C1 segment of cervical spinal cord (tissue), 14 donors: ENCODE measurements around the gene MRPL14.
"Not testable (repeated sequence)": the region's sequence is repeated elsewhere in the genome, so short reads cannot be mapped to it uniquely, and the experiment has no call there.

ENCODE experiments used
- DNase-seq, 14 donors: peaks; one replicate each; lab custom pipeline; 2025; lab: John Stamatoyannopoulos, UW

The MRPL14 gene

DNA sequence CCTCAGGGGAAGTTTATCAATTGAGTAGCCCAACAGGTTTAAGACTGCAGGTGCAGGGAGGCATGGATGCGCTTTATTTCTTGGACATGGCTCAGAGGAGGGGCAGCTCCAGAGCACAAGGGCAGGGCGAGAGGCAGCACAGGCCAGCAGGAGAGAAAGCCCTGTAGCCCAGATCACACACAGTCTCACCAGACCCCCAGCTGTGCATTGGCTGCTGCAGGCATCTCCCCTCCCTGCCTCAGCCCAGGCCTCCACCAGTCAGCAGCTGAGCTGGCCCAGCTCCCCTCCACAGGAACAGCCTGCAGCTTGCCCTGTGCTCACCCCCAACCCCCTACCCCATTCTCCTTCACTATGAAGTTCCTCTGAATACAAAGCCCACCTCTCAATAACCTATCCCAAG is 24.7 kb downstream of the MRPL14 start:
- DNase-seq, result no peak

DNA sequence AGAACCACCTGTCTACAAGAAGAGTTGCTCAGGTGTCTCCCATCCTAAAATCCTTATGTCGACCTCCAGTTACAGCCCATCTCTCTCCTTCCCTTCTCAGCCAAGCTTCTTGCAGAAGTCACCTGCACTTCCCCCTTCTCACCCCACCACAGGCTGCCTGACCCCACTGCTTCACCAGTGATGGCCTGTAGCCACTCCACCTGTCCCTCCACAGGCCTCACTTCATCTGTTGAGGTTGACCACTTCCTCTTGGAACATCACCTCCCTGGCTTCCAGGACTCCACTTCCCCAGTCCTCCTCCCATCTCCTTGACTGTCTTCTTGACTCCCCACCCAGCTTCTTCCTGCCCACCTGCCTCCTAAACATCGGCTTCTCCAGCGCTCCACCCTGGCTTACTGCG is 25.4 kb downstream of the MRPL14 start:
- DNase-seq, result no peak

DNA sequence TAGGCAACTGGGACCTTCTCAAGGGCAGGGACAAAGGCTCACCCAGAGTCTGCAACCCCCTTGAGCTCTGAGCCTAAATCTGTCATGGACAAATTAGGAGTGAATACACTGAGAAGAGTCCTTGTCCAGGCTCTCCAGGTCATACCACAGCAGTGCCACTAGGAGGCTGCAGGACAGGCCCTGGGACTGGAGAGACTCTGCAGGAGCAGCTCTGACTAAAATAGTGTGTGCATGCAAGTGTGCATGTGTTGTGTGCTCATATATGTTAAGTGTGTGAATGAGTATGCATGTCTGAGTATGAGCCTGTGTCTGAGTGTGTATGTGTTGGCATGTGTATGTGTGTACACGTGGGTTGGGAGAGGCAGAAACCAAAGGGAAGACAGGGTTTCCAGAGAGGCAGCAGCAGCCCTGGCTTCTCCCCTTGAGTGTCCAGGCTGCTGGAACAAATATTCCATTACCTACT is 27.1 kb downstream of the MRPL14 start:
- DNase-seq, result no peak

GRCh38 chr6:44099192-44099591 is 28.1 kb downstream of the MRPL14 start:
- no peak for DNase-seq

GRCh38 chr6:44097782-44098317 is 29.4 kb downstream of the MRPL14 start:
- no peak for DNase-seq

GRCh38 chr6:44096612-44097011 is 30.6 kb downstream of the MRPL14 start:
- peak in 12 of 14 donors; percentile 4 to 56 (median 24) for DNase-seq

GRCh38 chr6:44095243-44095623 is 32.0 kb downstream of the MRPL14 start:
- not testable (repeated sequence) for DNase-seq

DNA sequence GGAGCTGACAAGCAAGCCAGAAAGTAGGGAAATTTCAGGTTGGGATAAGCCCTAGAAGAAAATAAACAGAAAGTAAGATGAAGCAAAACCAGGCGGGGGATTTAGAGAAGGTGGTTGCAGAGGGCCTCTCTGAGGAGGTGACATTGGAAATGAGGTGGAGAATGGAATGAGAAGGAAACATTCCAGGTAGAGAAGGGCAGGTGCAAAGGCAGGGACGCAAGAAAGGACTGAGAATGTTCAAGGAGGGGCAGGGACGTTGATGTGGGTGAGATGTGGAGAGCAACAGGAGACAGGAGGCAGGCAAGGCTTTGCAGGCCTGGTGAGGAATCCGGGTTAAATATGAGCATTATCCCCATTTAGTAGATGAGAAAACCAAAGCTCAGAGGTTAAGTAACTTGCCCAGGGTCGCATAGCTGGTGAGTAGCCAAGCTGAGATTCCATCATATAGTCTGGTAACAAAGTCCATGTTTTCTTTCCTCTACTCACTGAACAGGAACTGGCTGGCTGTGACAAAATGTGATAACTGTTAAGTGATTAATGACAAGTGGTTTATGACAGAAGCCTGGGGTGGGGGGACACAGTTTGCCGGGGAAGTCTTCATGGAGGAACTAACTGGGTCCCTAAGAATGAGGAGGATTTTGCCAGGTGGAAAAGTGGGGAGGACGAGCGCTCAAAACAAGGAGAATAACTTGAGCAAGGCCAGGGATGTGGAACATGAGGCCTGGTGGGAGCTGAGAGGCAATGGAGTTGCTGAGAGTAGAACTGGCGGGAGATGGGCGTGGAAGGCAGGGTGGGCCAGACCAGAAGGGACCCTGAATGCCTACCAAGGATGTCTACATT is 32.6 kb downstream of the MRPL14 start:
- no peak for DNase-seq

DNA sequence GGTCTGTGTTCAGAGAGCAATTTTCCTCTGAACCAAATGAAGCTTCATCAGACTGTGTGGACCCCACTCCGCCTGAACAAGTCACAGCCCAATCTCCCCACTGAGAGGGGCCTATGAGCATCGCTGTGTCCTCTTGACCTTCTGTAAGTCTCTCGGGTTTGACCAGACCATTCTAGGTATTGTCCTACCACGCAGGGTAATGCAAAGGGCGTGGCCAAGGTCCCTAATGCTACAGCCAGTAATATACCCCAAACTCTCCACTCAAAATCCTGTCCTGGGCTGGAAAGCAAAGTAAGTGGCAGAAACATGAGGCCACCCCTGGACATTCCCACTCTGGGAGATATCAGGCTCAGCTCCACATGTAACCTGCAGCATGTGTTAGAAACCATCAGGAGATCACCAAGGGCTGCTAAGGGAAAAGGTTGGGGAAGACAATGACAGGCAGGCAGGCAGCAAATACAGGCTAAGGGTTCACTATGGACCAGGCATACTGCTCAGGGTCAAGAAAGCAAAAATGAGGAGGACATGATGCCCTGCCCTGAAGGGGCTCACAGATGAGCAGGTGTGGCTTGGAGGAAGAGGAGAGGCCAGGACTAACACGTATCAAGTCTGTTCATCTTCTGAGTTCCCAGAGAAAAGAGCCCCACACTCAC is 33.4 kb downstream of the MRPL14 start:
- no peak for DNase-seq

DNA sequence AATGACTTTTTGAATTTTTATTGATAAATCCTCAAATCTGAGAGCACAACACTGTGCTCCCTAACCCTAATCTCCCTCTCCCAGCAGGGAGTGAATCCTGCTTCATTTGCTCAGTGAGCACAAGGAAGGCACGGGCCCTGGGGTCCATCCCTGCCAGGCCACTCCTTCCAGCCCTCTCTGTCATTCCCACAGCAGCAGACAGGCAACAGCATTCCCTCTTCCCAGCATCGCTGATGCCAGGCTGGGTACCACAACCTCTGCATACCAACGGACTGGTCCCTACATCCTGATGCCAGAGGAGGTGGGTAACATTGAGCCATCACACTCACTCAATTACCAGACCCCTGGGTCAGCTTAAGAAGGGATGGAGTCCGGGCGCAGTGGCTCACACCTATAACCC is 34.2 kb downstream of the MRPL14 start:
- no peak for DNase-seq

- no peak for DNase-seq
Measured at GRCh38 chr6:44091981-44092884, 35.0 kb downstream of the MRPL14 start.

DNA sequence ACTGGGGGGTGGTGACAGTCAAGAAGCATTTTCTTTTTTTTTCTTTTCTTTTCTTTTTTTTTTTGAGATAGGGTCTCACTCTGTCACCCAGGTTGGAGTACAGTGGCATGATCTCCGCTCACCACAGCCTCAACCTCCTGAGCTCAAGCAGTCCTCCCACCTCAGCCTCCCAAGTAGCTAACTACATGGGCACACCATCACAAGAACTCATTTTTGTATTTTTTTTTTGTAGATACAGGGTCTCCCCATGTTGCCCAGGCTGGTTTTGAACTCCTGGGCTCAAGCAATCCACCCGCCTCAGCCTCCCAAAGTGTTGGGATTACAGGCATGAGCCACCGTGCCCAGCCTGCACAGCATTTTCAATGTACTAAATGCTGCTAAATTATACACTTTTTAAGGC is 35.9 kb downstream of the MRPL14 start:
- not testable (repeated sequence) for DNase-seq

DNA sequence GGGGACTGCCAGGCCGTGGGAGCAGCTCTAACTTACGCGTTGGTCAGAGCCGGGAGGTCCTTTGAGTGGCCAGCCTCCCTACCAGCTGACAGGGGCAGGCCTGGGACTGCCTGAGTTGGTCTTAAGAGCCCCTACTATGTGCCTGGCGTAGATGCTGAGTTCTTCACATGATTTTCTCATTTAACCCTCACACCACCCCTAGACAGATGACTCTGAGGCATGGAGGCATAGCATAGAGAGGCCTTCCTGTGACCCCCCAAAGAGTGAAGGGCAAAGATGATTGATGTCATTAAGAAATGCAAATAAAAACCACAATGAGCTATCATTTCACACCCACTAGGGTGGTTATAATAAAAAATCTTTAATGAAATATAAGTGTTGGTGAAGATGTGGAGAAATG is 36.8 kb downstream of the MRPL14 start:
- DNase-seq, result no peak

GRCh38 chr6:44088827-44089590 is 38.2 kb downstream of the MRPL14 start:
- no peak for DNase-seq

- DNase-seq, result no peak
Measured at GRCh38 chr6:44087623-44088022, 39.6 kb downstream of the MRPL14 start.

DNA sequence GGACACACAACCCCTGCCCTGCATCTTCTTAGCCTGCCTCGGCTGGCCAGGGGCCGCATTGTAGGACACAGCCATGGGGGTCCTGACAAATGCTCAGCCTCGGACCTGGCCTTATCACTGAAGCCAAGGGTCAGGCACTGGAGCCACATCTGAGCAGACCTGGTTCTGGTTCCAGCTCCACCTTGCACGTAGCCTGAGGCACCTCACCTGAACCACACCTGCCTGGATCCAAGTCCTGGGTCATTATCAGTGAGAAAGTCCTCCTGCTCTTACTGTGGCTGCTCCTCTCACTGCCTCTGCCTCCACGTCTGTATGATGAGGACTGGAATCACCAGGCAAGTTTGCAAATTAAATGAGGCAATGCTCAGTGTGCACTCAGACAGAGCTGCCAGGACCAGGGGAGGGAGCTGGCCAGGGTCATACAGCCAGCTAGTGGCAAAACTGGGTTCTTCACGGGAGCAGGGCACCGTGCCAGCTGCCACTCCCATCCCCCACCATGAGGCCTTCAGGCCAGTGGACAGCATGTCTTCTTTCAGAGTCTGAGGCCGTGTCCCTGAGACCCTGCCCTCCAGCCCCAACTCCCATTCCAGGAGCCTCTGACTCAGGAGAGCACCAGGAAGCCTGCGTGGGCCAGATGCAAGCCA is 40.2 kb downstream of the MRPL14 start:
- peak in 5 of 14 donors; percentile 9 to 63 (median 10) for DNase-seq

GRCh38 chr6:44085219-44085618 is 42.0 kb downstream of the MRPL14 start:
- DNase-seq, result no peak

- no peak for DNase-seq
Measured at GRCh38 chr6:44084231-44085014, 42.8 kb downstream of the MRPL14 start.

DNA sequence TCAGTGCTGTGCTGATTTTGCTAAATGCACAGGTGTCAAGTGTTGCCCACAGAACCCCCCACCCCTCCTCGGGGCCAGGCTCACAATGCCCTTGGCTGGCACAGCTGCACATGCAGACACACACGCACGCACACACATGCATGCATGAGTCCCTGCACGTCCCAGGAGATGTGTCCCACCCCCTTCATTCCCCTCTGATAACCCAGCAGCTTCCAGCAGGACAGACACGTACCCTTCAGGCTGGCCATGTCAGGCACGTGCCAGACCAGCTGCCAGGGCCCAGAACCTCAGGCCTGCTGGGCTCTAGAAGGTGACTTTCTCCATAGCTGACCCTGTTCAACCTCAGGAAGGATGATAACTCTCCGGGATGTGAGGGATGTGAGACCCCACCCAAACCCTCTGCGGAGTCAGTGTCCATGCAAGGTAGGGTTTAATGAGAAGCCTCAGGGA is 44.4 kb downstream of the MRPL14 start:
- DNase-seq, result no peak

DNA sequence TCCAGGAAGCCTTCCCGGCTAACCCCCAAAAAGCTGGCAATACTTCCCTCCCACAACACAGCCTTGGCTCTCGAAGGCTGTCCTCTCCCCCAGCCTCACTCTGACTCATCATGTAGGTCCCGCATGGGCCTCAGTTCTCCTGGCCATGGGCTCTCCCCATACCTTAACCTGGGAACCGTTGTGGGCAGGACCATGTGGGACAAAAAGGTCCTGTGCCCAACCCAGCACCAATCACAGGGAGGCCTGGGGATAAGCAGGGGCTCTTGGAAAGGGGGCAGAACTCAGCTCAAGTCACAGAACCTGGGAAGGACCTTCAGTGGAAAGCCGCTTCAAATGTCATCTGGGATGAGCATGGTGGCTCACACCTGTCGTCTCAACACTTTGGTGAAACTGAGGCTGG is 45.5 kb downstream of the MRPL14 start:
- no peak for DNase-seq
